ENCODE measurements around the gene RALA. TPM values are rescaled to one million over a fixed set of nuclear protein-coding genes. Genes with fewer than 3 reads are reported as not detected.

RALA gene
- total and polyA plus RNA-seq, 4 donors: 5.7 to 18.8 (median 9.2) TPM

- peaks cover 3 to 19% (median 7%) of the 10 kb centered on the region in 4 donors for H3K36me3 ChIP-seq (ENCODE audit: control insufficient read depth in 4 of 4, insufficient read depth in 3 of 4, low read depth in 1 of 4, low read length in 3 of 4)
- H3K4me1 ChIP-seq (ENCODE audit: control insufficient read depth in 4 of 4, insufficient read depth in 4 of 4, low read length in 3 of 4): no peaks in the 10 kb centered on the region
- no peak overlapping the region for H3K9ac ChIP-seq (ENCODE audit: low read depth in 1 of 2, low read length in 2 of 2)
- TF ChIP-seq SP1 (IDR thresholded peaks at IDR 0.05) (no peak), ZBTB33 (IDR thresholded peaks at IDR 0.05) (no peak), REST (IDR thresholded peaks at IDR 0.05) (no peak), HNF4G (IDR thresholded peaks at IDR 0.05) (no peak), TAF1 (conservative IDR thresholded peaks at IDR 0.05) (no peak), YY1 (IDR thresholded peaks at IDR 0.05) (no peak)
- H3K4me3 ChIP-seq (ENCODE audit: low read depth in 1 of 3, low read length in 3 of 3): no peak overlapping the region
- WGBS: 97% methylated on average over 2 of the region's 2 CpGs
- H3K9me3 ChIP-seq (ENCODE audit: control insufficient read depth in 4 of 4, low read length in 3 of 4): no peaks in the 10 kb centered on the region
- no peak for DNase-seq (ENCODE audit: low spot score)
- no peaks in the 10 kb centered on the region for H3K27me3 ChIP-seq (ENCODE audit: control insufficient read depth in 4 of 4, insufficient read depth in 4 of 4, low read length in 3 of 4)
- no peak overlapping the region for H3K27ac ChIP-seq (ENCODE audit: low read depth in 1 of 2, low read length in 2 of 2)
Observed at GRCh38 chr7:39700165-39700564, 76.8 kb downstream of the RALA start.

- no peaks in the 10 kb centered on the region for H3K9me3 ChIP-seq (ENCODE audit: control insufficient read depth in 4 of 4, low read length in 3 of 4)
- no peak for DNase-seq (ENCODE audit: low spot score)
- no peaks in the 10 kb centered on the region for H3K4me1 ChIP-seq (ENCODE audit: control insufficient read depth in 4 of 4, insufficient read depth in 4 of 4, low read length in 3 of 4)
- TF ChIP-seq RAD21 (IDR thresholded peaks at IDR 0.05): no peak
- no peak for TF ChIP-seq ATF3 (IDR thresholded peaks at IDR 0.05)
- TF ChIP-seq CTCF (IDR thresholded peaks at IDR 0.05; ENCODE audit: low read depth, low read length, missing input control): no peak
- TF ChIP-seq NR2F2 (IDR thresholded peaks at IDR 0.05): no peak
- no peak for TF ChIP-seq RXRA (IDR thresholded peaks at IDR 0.05)
- H3K27me3 ChIP-seq (ENCODE audit: control insufficient read depth in 4 of 4, insufficient read depth in 4 of 4, low read length in 3 of 4): no peaks in the 10 kb centered on the region
- 89% methylated on average over 8 of the region's 8 CpGs for WGBS
- H3K36me3 ChIP-seq (ENCODE audit: control insufficient read depth in 4 of 4, insufficient read depth in 3 of 4, low read depth in 1 of 4, low read length in 3 of 4): peaks cover 3 to 19% (median 7%) of the 10 kb centered on the region in 4 donors
- H3K9ac ChIP-seq (ENCODE audit: low read depth in 1 of 2, low read length in 2 of 2): no peak overlapping the region
- H3K4me3 ChIP-seq (ENCODE audit: low read depth in 1 of 3, low read length in 3 of 3): no peak overlapping the region
- H3K27ac ChIP-seq (ENCODE audit: low read depth in 1 of 2, low read length in 2 of 2): no peak overlapping the region
Observed at GRCh38 chr7:39700932-39701331, 77.6 kb downstream of the RALA start.

Measured in liver (tissue), 9 donors.